C4-2B (cell line): ENCODE measurements around the gene ERCC1.
"Not testable (repeated sequence)": the region's sequence is repeated elsewhere in the genome, so short reads cannot be mapped to it uniquely, and the experiment has no call there.

Experiments used
- H3K27ac ChIP-seq: fragments of 450-650 bp; 2 replicates; pipeline ENCODE4 v1.5.1; 2017
- ZFX ChIP-seq: fragments of 450-650 bp; IDR thresholded peaks from 2 replicates; pipeline ENCODE4 v1.6.1; 2017
- TF ChIP-seq, protein P1 (sequence below): fragments of 450-650 bp; conservative IDR thresholded peaks from 2 replicates; pipeline ENCODE4 v1.5.1; 2017; ENCODE audit warnings: mild to moderate bottlenecking

ERCC1 gene

GRCh38 chr19:45440873-45441654 is 17.3 kb upstream of the ERCC1 start:
- TF ChIP-seq, protein P1, sequence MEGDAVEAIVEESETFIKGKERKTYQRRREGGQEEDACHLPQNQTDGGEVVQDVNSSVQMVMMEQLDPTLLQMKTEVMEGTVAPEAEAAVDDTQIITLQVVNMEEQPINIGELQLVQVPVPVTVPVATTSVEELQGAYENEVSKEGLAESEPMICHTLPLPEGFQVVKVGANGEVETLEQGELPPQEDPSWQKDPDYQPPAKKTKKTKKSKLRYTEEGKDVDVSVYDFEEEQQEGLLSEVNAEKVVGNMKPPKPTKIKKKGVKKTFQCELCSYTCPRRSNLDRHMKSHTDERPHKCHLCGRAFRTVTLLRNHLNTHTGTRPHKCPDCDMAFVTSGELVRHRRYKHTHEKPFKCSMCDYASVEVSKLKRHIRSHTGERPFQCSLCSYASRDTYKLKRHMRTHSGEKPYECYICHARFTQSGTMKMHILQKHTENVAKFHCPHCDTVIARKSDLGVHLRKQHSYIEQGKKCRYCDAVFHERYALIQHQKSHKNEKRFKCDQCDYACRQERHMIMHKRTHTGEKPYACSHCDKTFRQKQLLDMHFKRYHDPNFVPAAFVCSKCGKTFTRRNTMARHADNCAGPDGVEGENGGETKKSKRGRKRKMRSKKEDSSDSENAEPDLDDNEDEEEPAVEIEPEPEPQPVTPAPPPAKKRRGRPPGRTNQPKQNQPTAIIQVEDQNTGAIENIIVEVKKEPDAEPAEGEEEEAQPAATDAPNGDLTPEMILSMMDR, result no peak
- no peak for TF ChIP-seq ZFX
- H3K27ac ChIP-seq, result no peak overlapping the region

GRCh38 chr19:45440259-45440638 is 16.5 kb upstream of the ERCC1 start:
- H3K27ac ChIP-seq, result peak overlapping the region; percentile 60
- TF ChIP-seq, protein P1, result no peak
- TF ChIP-seq ZFX, result no peak

DNA sequence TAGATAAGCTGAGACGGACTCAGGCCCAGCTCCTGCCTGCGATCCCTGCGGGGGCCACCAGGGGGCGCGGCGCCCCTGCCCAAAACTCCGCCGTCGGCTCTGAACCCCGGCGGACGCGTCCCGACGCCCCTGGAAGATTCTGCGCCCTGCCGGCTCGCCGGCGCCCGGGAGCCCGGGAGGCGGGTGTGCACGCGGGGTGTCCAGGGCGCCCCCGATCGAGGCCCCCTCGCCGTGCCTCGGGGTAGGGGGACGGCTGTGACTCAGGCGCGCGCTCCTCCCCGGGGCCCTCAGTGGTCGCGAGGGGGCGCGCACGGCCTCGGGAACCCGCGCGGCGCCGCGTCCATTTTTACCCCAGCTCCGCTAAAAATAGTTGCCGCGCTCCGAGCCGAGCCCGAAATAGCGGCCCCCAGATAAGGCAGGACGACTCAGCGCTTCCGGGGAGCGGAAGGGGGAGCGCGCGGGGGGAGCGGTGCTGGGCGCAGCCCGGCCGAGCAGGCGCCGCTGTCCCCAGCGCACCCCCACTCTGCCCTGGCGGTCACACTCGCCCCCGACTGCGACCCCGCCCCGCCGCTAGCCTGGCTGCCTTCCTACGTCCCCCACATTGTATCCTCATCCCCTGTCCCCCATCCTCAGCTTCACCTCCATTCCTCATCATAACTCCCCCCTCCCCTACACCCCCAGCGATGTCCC is 16.0 kb upstream of the ERCC1 start:
- peak overlapping the region; percentile 60 for H3K27ac ChIP-seq
- TF ChIP-seq ZFX, result no peak
- TF ChIP-seq, protein P1, result peak; percentile 93

DNA sequence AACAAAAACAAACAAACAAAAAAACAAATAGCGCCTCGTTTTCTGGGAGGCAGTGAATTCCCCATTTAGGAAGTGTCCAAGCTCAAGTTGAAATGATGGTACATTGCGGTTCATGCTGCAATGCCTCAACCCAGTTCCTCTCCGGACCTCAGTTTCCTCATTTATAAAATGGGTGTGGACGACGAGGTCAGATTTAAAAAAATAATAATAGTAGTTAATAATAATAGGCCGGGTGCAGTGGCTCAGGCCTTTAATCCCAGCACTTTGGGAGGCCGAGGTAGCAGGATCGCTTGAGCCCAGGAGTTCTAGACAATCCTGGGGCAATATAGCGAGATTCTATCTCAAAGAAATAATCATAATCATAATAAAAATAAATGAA is 15.5 kb upstream of the ERCC1 start:
- peak overlapping the region; percentile 60 for H3K27ac ChIP-seq
- TF ChIP-seq ZFX, result no peak
- TF ChIP-seq, protein P1, result no peak

GRCh38 chr19:45437328-45437727 is 13.6 kb upstream of the ERCC1 start:
- TF ChIP-seq, protein P1, result no peak
- no peak for TF ChIP-seq ZFX
- no peak overlapping the region for H3K27ac ChIP-seq

DNA sequence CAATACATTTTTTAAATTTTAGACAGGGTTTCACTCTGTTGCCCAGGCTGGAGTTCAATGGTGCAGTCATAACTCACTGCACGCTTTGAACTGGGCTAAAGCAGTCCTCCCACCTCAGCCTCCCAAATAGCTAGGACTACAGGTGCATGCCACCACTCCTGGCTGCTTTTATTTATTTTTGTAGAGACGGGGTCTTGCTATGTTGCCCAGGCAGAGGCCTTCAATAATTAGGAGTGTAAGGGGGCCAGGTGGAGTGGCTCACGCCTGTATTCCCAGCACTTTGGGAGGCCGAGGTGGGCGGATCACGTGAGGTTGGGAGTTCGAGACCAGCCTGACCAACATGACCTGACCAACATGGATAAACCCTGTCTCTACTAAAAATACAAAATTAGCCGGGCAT is 8.8 kb upstream of the ERCC1 start:
- not testable (repeated sequence) for H3K27ac ChIP-seq

GRCh38 chr19:45431008-45431407 is 7.3 kb upstream of the ERCC1 start:
- H3K27ac ChIP-seq, result not testable (repeated sequence)

- not testable (repeated sequence) for H3K27ac ChIP-seq
Measured at GRCh38 chr19:45429896-45430295, 6.2 kb upstream of the ERCC1 start.
